Measurements from ENCODE around the gene SLAMF1.

SLAMF1 gene

GRCh38 chr1:160647329-160647720 is 481 bp upstream of the SLAMF1 start:
- peak in 1 of 2 experiments; percentile 32 for DNase-seq (ENCODE audit: low read depth in 1 of 2, low spot score in 1 of 2)
- Histone ChIP-seq H3K27me3 (ENCODE audit: insufficient read depth, poor library complexity, severe bottlenecking) (no peaks in the 10 kb centered on the region), H3K4me3 (replicated peaks; ENCODE audit: insufficient read depth, low read length) (no peak overlapping the region), H3K27ac (replicated peaks) (no peak overlapping the region)
- TF ChIP-seq REST (IDR thresholded peaks at IDR 0.05; ENCODE audit: insufficient replicate concordance, low read depth) = no peak
- no peak for TF ChIP-seq CTCF (IDR thresholded peaks at IDR 0.05; ENCODE audit: insufficient read depth, low read length)
- TF ChIP-seq POLR2AphosphoS5 (IDR thresholded peaks at IDR 0.05; ENCODE audit: low read depth) = no peak
- TF ChIP-seq GABPA (IDR thresholded peaks at IDR 0.05; ENCODE audit: low read depth) = no peak
- no peak for TF ChIP-seq SPI1 (IDR thresholded peaks at IDR 0.05; ENCODE audit: borderline replicate concordance, low read depth)

GRCh38 chr1:160646180-160646579 is 664 bp downstream of the SLAMF1 start:
- no peak for DNase-seq (ENCODE audit: low read depth in 1 of 2, low spot score in 1 of 2)
- H3K27me3 ChIP-seq (ENCODE audit: insufficient read depth, poor library complexity, severe bottlenecking) = no peaks in the 10 kb centered on the region
- TF ChIP-seq SPI1 (IDR thresholded peaks at IDR 0.05; ENCODE audit: borderline replicate concordance, low read depth) (no peak), CTCF (IDR thresholded peaks at IDR 0.05; ENCODE audit: insufficient read depth, low read length) (no peak), POLR2AphosphoS5 (IDR thresholded peaks at IDR 0.05; ENCODE audit: low read depth) (no peak), GABPA (IDR thresholded peaks at IDR 0.05; ENCODE audit: low read depth) (no peak), REST (IDR thresholded peaks at IDR 0.05; ENCODE audit: insufficient replicate concordance, low read depth) (no peak)
- H3K27ac ChIP-seq (replicated peaks) = no peak overlapping the region
- no peak overlapping the region for H3K4me3 ChIP-seq (replicated peaks; ENCODE audit: insufficient read depth, low read length)

GRCh38 chr1:160645386-160646130 is 1.3 kb downstream of the SLAMF1 start:
- TF ChIP-seq CTCF (IDR thresholded peaks at IDR 0.05; ENCODE audit: insufficient read depth, low read length) = no peak
- no peak for TF ChIP-seq GABPA (IDR thresholded peaks at IDR 0.05; ENCODE audit: low read depth)
- Histone ChIP-seq H3K27me3 (ENCODE audit: insufficient read depth, poor library complexity, severe bottlenecking) (no peaks in the 10 kb centered on the region), H3K27ac (replicated peaks) (no peak overlapping the region), H3K4me3 (replicated peaks; ENCODE audit: insufficient read depth, low read length) (no peak overlapping the region)
- DNase-seq (ENCODE audit: low read depth in 1 of 2, low spot score in 1 of 2) = no peak

GRCh38 chr1:160644399-160644798 is 2.4 kb downstream of the SLAMF1 start:
- H3K27me3 ChIP-seq (ENCODE audit: insufficient read depth, poor library complexity, severe bottlenecking) = no peaks in the 10 kb centered on the region
- no peak for DNase-seq (ENCODE audit: low read depth in 1 of 2, low spot score in 1 of 2)

More at GRCh38 chr1:160644399-160644798, 2.4 kb downstream of the SLAMF1 start:
- no peak for TF ChIP-seq CTCF (IDR thresholded peaks at IDR 0.05; ENCODE audit: insufficient read depth, low read length)
- no peak for TF ChIP-seq GABPA (IDR thresholded peaks at IDR 0.05; ENCODE audit: low read depth)
- no peak overlapping the region for H3K4me3 ChIP-seq (replicated peaks; ENCODE audit: insufficient read depth, low read length)
- no peak overlapping the region for H3K27ac ChIP-seq (replicated peaks)
